Measurements from ENCODE around the gene FKBP8.

The FKBP8 gene

DNA sequence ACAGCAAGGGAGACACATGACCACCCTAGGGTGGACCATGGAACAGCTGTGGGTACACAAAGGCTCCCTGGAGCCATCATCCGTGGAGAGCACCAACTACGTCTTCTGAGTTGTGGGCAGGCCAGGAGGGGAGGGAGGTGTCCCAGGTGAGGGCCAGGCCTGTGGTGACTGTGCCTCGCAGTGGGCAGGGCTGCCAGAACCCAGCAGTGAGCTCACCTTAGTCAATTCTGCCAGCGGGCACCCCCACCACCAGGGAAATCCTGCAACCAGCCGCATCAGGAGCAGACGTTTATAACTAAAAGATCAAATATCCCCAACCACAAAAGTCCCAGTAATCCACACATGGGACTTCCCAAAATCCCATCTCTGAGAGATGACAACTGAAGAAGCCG is 41.1 kb downstream of the FKBP8 start:
- no peak for DNase-seq (ENCODE audit: low read depth, low spot score)

DNA sequence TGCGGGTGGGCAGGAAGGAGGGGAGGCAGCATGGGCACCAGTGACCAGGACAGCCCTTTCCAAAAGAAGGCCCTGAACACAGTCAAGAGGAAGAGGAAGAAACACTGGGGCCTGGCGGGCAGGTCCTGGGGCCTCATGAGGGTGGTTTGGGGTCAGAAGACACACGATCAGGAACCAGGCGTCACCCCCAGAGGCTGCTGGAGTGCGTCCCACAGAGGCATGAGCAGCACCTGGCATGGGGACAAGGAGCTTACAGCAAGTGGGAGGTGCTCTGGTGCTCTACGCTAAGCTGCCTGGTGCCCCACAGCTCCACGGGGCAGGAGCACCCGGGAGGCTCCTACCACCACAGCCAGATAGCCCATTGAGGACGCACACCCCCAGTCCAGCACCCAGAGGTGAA is 41.5 kb downstream of the FKBP8 start:
- DNase-seq (ENCODE audit: low read depth, low spot score): no peak

DNA sequence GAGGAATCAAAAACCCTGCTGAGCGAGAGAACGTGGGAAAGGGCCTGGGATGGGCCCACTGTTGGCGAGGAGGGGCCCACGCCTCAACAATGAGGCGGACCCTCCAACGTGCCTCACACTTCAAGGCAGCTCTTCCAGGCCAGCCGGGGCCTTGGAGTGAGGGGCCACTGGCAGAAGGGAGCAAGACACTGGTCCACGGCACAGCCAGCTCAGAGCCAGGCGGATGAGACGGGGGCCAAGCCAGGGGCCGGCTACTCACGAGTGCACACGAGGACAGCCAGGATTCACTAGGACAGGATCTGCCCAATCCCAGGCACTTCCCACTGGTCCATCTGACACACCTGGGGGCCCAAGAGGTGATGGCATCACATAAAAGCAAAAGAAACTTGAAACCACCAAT is 42.0 kb downstream of the FKBP8 start:
- no peak for DNase-seq (ENCODE audit: low read depth, low spot score)

DNA sequence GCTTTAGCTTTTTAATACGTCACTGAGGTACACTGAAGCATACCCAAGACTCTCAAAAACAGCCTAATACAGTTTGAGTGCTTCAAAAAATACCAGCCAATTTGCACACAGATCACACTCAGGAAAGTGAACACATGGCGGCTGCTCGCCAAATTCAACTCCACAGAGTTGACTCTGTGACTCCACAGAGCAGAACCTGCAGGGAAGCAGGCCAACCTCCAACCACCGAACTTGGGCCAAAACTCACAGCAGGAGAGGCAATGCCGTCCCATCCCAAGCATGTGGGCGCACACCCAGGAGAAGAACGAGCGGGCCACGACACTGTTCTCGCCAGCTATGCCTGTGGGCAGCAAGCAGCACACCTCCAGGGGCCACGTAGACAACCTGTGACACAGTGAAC is 42.6 kb downstream of the FKBP8 start:
- DNase-seq (ENCODE audit: low read depth, low spot score): no peak

DNA sequence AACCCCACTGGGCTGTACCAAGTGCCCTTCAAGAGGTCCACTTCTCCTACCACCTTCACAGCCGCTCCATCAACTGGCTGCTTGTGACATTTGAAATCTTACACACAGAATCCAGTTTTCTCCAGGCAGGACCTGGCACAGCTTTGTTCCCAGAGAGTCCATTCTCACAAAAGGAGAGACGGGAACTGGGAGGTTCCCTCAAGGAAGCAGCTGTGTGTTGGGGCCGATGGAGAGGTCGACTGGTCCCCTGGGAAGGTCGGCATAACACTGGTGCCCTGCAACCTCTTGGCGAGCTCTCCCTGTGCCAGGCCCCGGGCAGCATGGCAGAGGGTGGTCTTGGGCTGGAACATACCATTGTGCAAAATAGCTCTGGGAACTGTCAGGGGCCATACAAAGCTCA is 43.0 kb downstream of the FKBP8 start:
- no peak for DNase-seq (ENCODE audit: low read depth, low spot score)

DNA sequence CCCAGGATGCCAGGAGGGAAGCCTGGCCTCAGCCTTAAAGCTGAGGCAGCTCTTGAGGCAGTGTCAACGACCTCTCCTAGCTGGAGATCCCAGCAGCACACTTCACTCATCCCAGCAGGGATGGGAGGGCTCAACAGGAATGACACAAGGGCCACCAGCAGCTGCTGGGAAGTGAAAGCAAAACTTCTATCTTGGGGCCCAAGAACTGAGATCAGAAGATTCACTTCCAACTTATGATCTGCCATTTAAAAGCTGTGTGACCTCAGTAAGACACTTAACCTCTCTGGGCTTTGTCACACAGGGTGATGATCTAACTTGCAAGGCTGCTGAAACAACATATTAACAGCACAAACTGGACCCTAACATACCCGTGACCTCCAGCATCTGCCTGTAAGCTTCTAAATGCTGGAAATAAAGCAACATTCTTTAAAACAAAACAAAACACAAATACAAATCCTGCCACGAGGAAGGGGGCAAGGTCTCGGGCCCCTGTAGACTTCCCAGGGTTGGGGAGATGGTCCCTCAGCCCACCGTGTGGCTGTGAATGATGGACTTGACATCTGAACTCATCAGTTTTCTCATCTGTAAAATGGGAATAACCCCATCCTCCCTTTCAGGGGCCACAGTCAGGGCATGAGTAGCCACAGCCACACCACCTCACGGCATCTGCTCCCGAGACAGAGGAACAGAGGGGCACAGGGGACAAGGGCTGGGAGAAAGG is 44.2 kb downstream of the FKBP8 start:
- no peak for DNase-seq (ENCODE audit: low read depth, low spot score)

DNA sequence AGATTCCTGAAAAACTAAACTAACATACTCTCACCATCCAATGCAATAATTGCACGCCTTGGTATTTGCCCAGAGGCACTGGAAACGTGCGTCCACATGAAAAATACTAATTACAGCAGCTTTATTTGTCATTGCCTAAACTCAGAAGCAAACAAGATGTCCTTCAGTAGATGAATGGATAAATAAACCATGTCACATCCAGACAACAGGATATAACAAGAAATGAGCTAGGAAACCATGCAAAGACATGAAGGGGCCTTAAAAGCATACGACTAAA is 46.5 kb downstream of the FKBP8 start:
- no peak for DNase-seq (ENCODE audit: low read depth, low spot score)

DNA sequence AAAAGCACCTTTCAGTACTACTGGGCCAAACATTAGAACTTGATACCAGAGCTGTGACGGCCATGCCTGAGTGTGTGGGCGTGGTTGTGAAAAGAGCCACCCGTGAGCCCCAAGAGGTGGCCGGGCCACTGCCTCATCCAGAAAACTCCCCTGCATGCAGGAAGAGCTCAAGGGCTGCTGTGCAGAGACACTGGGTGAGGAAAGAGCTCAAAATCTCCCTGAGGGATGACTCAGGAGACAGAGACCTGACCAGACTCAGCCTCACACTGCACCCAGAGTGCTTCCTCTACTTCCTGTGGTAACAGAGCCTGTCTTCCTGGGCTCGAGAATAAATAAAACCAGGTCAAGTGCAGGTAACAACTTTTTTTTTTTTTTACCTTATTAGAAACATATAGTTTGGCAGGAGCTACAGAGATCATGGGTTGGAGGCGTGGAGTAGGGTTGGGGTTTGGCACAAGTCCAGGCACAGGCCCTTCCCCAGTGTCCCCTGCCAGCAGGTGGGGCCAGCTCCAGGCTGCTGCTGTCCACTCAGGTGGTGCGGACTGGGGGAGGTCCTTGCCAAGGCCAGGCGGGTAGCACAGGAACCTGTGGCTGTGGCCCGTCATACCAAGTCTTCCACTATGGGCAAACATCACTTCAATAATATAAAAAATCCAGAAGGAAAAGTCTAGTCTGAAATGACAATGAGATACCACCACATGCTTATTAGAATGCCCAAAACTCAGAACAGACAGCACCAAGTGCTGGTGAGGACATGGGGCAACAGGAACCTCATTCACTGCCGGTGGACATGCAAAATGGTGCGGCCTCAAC is 47.0 kb downstream of the FKBP8 start:
- DNase-seq (ENCODE audit: low read depth, low spot score): no peak

DNA sequence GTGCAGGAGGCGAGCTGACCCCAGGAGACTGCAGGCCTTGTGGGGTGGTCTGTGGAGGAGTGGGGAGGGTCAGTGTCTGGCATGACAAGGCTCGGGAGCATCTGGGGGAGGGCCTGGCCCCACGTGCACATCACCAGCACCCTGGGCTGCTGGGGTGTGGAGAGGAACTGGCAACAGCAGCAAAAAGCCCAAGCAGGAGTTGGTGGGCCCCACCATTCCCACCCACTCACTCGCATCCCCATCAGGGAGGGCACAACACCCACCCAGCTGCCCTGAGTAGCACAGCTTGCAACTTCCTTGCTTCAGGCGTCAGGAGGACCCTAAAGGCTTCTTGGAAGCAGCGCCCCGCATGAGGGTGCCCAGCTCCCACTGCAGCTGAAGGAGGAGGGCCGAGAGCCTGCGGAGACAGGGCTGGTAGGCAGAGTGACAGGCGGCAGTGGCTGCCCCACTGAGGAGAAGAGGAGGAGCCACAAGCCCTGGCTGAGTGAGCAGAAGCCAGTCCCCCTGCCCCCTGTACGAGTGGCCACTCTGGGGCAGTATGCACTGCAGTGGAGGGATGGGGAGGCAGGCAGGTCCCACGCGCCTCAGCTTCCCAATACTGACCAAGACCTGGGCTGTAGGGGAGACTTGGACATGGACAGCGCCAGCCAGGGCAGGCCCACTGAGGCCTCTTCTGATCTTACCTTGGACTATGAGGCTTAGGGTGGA is 48.0 kb downstream of the FKBP8 start:
- DNase-seq (ENCODE audit: low read depth, low spot score): no peak

DNA sequence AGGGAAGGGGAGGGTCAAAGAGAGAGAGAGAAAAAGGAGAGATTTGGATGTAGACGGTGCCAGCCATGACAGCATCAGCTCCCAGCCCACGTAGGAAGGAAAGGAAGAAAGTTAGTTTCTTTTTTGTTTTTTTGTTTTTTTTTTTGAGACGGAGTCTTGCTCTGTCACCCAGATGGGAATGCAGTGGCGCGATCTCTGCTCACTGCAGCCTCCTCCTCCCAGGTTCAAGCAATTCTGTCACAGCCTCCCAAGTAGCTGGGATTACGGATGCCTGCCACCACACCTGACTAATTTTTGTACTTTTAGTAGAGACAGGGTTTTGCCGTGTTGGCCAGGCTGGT is 49.1 kb downstream of the FKBP8 start:
- no peak for DNase-seq (ENCODE audit: low read depth, low spot score)

DNA sequence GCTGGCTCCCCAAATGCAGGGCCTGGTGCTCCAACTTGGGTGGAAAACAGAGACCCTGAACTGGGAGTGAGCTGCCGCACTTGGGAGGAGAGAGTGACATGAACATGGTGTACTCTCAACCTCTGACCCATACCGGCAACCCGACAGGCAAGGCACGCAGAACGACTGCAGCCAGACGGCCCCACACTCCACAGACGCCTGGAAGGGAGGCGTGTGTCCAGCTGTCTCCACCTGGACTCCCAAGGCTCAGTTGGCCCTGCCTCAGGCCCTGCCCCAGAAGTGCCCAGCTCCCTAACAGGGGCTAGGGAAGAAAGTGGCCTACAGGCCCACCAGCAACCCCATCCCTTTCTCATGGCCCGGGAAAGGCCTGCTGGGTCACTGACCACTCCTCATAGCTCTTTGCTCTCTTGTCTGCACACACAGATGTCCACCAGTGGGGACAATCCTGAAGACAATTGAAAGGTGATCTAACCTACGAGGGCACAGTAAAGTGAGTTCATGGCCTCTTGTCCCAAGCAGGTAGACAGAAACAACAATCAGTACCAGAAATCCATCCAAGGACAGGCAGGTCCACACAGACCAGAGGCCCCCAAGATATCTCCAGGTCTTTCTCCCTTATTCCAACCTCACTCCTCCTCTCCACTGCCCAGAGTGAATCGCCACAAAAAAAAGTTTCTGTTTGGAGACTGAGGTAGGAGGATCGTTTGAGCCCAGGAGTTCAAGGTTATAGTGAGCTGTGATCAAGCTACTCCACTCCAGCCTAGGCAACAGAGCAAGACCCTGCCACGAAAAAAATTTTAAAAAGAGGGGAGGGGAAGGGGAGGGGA is 49.7 kb downstream of the FKBP8 start:
- DNase-seq (ENCODE audit: low read depth, low spot score): no peak

DNA sequence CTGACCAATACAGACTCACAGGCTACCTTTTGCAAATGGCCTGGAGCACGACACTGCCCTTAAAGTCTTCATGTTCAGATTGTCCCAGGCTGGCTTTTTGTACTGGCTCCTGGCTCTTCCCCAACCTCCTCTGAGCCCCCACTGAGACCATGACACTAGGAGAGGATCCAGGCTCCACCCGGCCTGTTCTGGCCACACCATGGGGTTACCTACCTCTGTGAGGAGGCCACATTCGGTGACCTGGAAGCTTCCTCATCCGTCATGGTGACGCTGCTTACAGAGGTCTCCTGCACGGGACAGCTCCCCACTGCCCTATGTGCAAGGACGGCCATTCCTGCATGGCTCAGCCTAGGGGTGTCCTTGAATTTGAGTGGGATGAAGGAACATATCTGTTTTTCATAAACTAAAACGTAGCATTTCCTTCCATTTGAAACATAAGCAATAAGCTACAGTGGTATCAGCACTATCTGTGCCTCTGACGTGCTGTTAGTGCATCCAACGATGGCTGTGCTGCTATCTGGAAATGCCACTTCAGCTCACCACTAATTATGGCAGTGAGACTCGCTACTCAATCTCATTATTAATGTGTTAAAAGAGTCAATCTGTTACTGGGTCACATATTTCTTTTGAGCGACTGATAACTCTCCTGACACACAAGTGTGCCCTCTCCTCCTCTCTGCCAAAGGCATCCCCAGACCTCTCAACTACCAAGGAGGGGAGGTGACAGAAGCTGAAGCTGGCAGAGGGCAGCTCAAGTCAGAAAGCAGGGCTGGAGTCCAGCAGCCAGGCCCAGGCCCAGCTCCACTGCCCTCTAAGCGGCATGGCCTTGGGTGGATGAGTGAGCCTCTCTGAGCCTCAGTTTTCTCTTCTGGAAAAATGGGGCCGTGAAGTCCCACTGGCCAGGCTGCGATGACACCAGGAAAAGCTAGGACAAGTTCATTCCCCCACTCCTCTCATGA is 51.1 kb downstream of the FKBP8 start:
- no peak for DNase-seq (ENCODE audit: low read depth, low spot score)

DNA sequence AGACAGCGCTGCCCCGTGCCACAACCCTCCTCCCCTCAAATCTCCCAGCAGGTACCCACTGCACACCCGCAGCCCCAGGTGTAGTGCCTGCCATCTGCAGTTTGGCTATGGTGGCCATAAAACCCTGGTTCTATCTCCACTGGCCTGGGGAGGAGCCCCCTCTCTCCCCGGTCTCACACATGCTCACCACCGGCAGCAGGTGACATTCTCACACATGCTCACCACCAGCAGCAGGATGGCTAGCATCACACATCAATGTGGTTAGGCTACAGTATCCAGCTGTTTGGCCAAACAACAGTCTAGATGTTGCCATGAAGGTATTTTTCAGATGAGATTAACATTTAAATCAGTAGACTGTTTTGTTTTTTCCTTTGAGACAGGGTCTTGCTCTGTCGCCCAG is 52.6 kb downstream of the FKBP8 start:
- DNase-seq (ENCODE audit: low read depth, low spot score): no peak

DNA sequence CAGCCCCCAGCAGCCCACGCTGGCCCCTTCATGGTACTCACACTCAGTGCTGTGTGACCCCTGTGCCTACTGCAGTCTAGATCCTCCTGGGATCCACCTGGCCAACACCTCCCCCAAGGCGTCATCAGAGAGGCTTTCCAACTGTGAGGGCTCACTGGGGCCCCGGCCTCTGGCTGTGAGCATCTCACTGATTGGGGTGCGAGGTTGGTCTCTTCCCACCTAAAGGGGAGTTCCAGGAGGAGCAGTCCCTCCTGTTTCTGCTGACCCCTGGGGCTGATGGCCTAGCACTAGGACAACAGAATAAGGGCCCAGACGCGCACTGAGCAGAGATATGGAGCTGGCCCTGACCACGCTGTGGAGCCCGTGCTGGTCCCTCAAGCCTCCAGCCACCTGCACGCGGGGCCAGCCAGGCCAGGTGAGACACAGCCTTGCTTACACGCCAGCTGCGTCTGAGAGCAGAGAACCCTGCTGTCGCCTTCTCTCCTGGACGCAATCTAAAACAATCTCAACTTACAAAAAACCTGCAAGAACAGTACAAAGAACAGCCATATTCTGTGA is 53.7 kb downstream of the FKBP8 start:
- no peak for DNase-seq (ENCODE audit: low read depth, low spot score)

DNA sequence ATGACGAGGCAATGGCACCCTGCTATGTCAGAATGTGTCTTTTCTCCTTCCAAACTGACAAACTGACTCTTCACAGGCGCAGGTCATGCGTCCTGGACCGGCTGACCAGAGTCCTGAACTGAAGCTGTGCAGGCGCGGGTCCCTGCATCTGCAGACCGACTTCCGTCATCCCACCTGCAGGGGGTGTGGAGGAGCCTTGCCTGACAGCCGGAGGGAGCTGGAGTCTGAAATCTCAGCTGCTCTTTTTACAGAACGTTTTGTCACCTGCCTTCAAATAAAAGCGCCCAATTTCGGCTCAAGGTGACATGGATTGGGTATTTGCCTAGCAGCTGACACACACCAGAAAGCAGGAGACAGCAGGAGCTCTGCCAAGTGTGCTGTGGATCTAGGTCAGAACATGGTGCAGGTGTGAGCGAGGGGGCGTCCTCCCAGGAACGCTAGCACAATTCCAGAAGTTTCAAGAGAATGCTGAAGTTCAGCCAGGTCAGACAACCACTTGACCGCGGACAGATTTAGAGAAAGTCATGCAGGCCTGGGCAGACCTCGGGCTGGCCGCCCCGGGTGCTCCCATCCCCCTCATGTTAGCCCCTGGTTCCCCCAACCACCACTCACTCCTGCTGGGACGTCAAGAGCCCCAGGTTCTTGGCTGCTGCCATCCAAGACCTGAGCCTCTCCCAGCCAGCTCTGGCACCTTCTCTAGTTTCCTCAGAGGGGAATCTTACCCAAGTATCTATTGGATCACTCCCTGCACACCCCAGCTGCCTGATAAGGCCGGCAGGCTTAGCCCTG is 54.3 kb downstream of the FKBP8 start:
- peak; percentile 78 for DNase-seq (ENCODE audit: low read depth, low spot score)

DNA sequence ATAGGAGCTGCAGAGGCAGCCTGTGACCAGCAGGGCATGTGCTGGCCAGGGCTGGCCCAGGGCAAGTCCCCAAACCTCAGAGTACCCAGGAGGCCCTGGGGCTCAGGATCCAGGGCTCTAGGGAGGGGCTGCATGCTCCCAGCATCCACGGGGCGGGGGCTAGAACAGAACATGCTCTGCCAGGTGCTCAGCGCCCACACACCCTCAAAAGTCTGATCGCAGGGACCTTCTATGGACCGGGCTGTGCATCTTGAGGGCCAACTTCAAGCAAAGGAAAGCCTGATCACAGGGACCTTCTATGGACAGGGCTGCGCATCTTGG is 55.0 kb downstream of the FKBP8 start:
- no peak for DNase-seq (ENCODE audit: low read depth, low spot score)

DNA sequence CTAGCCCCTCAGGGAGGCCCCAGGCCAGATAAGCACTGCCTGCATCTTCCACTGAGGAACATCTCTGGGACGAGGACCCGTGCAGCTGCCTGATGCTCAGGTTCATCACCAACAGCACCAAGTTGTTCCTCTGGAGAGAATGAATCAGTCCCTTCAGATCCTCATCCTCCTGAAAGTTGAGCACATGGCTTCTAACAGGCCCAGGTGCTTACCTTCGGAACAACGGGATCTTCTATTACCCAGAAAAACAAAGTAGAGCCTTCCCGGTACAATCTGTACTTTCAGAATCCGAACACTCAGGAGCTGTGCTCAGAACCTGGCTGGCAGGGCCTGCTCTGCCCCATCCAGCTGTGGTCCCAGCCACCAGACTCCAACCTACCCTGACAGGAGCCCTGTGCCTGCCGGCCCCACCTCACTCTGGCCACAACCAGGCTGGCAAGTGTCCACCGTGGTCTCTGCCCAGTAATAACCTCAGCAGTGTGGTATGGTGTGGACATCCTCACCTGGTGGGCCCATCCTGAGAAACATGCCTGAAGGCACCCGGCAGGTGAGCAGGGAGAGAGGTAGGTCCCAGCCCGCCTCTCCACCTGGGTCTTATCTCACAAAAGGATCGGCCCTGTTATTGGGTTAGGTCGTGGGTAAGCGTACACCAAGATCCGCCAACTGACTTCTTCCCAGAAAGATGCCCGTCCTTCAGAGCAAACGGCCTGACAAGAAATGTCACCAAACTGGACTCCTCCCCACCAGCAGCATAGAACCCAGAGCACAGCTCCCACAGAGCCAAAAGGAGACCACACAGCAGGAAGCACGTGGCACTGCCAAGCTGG is 55.6 kb downstream of the FKBP8 start:
- no peak for DNase-seq (ENCODE audit: low read depth, low spot score)

DNA sequence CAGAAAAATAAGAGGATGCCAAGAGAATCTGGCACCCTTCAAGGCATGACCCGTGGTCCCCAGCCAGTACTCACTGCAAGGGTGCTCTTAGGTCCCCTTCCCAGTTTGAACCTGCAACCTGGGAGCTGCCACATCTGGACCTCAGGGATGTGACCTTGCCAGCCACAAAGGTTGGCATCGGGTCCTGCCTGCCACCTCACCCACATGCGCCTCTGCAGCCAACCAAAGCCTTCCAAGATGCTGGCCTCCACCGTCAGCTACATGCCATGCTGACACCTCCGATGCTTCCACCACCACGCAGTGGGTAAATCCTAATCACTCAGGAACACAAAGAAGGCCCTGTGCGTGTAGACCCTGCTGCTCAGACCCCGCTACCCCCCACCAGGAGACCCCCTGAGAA is 56.6 kb downstream of the FKBP8 start:
- DNase-seq (ENCODE audit: low read depth, low spot score): no peak

DNA sequence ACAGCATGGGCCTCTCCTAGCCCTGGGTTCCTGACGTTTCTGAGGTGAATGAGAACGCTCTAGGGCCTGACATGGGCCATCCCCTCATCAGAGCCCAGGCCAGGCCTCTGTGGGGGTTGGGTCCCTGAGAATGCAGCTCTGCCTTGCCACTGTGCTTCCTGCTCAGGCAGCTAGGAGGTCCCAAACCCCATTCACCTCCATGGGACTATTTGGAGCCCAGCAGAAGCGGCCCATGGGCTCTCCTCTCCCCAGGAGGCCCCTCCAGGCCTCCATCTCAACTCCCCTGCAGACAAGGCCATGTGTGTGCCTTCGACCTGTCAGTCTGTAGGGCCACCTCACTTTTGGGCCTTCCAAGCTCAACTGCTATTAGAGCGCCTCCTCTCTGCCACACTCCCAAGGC is 58.4 kb downstream of the FKBP8 start:
- no peak for DNase-seq (ENCODE audit: low read depth, low spot score)

Measured in ELF-1 (cell line).